PC-3 (cell line): ENCODE data around the gene USP20. TPM values are rescaled to one million over a fixed set of nuclear protein-coding genes. Genes with fewer than 3 reads are reported as not detected.

Source experiments
- ATAC-seq: fragments of 200-7000 bp; cut with Tn5 transposase; 2 replicates; pipeline ENCODE4 v1.9.1; 2020; ENCODE audit warnings: mild to moderate bottlenecking, moderate library complexity
- BruUV-seq: library from RNA; stranded (reverse); fragments of 400-500 nt; replicated peaks from 2 replicates; lab custom pipeline; 2021; lab: Mats Ljungman, UMichigan
- CTCF ChIA-PET: fragments of 300-600 bp; sonication (Branson Sonifier 250); formaldehyde crosslinking; loops from one replicate; lab custom pipeline; 2022; ENCODE audit warnings: antibody characterized with exemption; lab: Charles Lee
- POLR2A ChIA-PET: fragments of 300-600 bp; sonication (Branson Sonifier 250); formaldehyde crosslinking; loops from one replicate; lab custom pipeline; 2022; ENCODE audit warnings: antibody characterized with exemption; ENCODE audit not compliant: unreplicated experiment; lab: Charles Lee
- DNase-seq: peaks from one replicate; pipeline ENCODE4 v3.0.0-alpha.2; 2015
- H2AFZ ChIP-seq: fragments of 300-600 bp; sonication (generic); 2 replicates; pipeline ENCODE4 v1.6.0; 2016; ENCODE audit warnings: antibody characterized with exemption, low read length
- H3F3A ChIP-seq: fragments of 300-600 bp; sonication (generic); one replicate; pipeline ENCODE4 v1.6.0; 2017; ENCODE audit warnings: antibody characterized with exemption, low read length, control low read depth, mild to moderate bottlenecking; ENCODE audit not compliant: unreplicated experiment
- H3K27ac ChIP-seq: fragments of 300-600 bp; sonication (generic); 2 replicates; pipeline ENCODE4 v1.5.1; 2016; ENCODE audit warnings: mild to moderate bottlenecking, low read length
- H3K27me3 ChIP-seq: fragments of 300-600 bp; sonication (generic); 2 replicates; pipeline ENCODE4 v1.6.1; 2016; ENCODE audit warnings: low read length, mixed read lengths
- H3K36me3 ChIP-seq: fragments of 300-600 bp; sonication (generic); 2 replicates; pipeline ENCODE4 v1.6.1; 2016; ENCODE audit warnings: low read depth, mixed run types, low read length, mixed read lengths
- H3K4me1 ChIP-seq: fragments of 300-600 bp; sonication (generic); 2 replicates; pipeline ENCODE4 v1.5.1; 2016; ENCODE audit warnings: low read length; ENCODE audit not compliant: insufficient read depth
- H3K4me2 ChIP-seq: fragments of 300-600 bp; sonication (generic); 2 replicates; pipeline ENCODE4 v1.6.0; 2016; ENCODE audit warnings: low read length
- H3K4me3 ChIP-seq: fragments of 300-600 bp; sonication (generic); 2 replicates; pipeline ENCODE4 v1.5.1; 2016; ENCODE audit warnings: mild to moderate bottlenecking, low read length, mixed read lengths
- H3K79me2 ChIP-seq: fragments of 300-600 bp; sonication (generic); 2 replicates; pipeline ENCODE4 v1.6.1; 2017; ENCODE audit warnings: low read length, mixed read lengths
- H3K9ac ChIP-seq: fragments of 300-600 bp; sonication (generic); 2 replicates; pipeline ENCODE4 v1.6.0; 2016; ENCODE audit warnings: mild to moderate bottlenecking, low read length
- H3K9me2 ChIP-seq: fragments of 300-600 bp; sonication (generic); replicated peaks from 2 replicates; pipeline ENCODE4 v1.6.1; 2016; ENCODE audit warnings: mixed run types, low read length, mixed read lengths
- H3K9me3 ChIP-seq: fragments of 300-600 bp; sonication (generic); 2 replicates; pipeline ENCODE4 v1.6.1; 2016; ENCODE audit warnings: low read length, mixed read lengths
- H4K20me1 ChIP-seq: fragments of 300-600 bp; sonication (generic); 2 replicates; pipeline ENCODE4 v1.6.1; 2016; ENCODE audit warnings: low read length, mixed read lengths
- CTCF ChIP-seq: fragments of 300-600 bp; sonication (generic); conservative IDR thresholded peaks from 2 replicates; pipeline ENCODE4 v1.5.1; 2017; ENCODE audit warnings: antibody characterized with exemption, low read depth, mild to moderate bottlenecking, low read length
- EZH2 ChIP-seq: fragments of 300-600 bp; sonication (generic); IDR thresholded peaks from one replicate; pipeline ENCODE4 v1.6.1; 2017; ENCODE audit warnings: antibody characterized with exemption, mild to moderate bottlenecking, low read length; ENCODE audit not compliant: unreplicated experiment
- EZH2phosphoT487 ChIP-seq: fragments of 300-600 bp; sonication (generic); IDR thresholded peaks from 2 replicates; pipeline ENCODE4 v1.6.1; 2018; ENCODE audit warnings: mild to moderate bottlenecking, antibody characterized with exemption, low read length, borderline replicate concordance
- intact Hi-C: fragments of 100-400 bp; cut with micrococcal nuclease; formaldehyde crosslinking; loops from 2 replicates; pipeline ENCODE4 v1.9.0; 2023
- total RNA-seq: library from RNA; depleted of rRNA; stranded (reverse); fragments of >200 nt; gene quantifications from 2 replicates; pipeline ENCODE4 v1.2.3, GENCODE V29; 2014

USP20 gene
- total RNA-seq, 1 experiment from 2014 or later = 15.0 TPM

- DNase-seq = no peak
- no TSS peak for BruUV-seq
- H3K9me2 ChIP-seq = no peaks in the 10 kb centered on the region
- no peak for ATAC-seq
- H3K27ac ChIP-seq = no peak overlapping the region
- no peaks in the 10 kb centered on the region for H3K9me3 ChIP-seq
- H3K9ac ChIP-seq = no peak overlapping the region
- peaks cover 3% of the 10 kb centered on the region for H3K36me3 ChIP-seq
- no peak overlapping the region for H3K4me2 ChIP-seq
- H3K4me1 ChIP-seq = no peaks in the 10 kb centered on the region
- H4K20me1 ChIP-seq = no peaks in the 10 kb centered on the region
- ChIA-PET CTCF (no interaction called here), POLR2A (no interaction called here)
- H2AFZ ChIP-seq = no peak overlapping the region
- no peak overlapping the region for H3K4me3 ChIP-seq
- TF ChIP-seq EZH2phosphoT487 (no peak), CTCF (no peak), EZH2 (no peak)
- H3F3A ChIP-seq = no peaks in the 10 kb centered on the region
- no peaks in the 10 kb centered on the region for H3K27me3 ChIP-seq
- intact Hi-C loops = no loop called here
- no peaks in the 10 kb centered on the region for H3K79me2 ChIP-seq
Observed at GRCh38 chr9:129815278-129815677, 20.0 kb upstream of the USP20 start.

- TF ChIP-seq CTCF = no peak
- TF ChIP-seq EZH2phosphoT487 = no peak
- no peak for TF ChIP-seq EZH2
- H2AFZ ChIP-seq = no peak overlapping the region
- no peaks in the 10 kb centered on the region for H3K4me1 ChIP-seq
- peaks cover 5% of the 10 kb centered on the region for H3K36me3 ChIP-seq
- DNase-seq = no peak
- ATAC-seq = no peak
- no peaks in the 10 kb centered on the region for H3K79me2 ChIP-seq
- POLR2A ChIA-PET = no interaction called here
- no peak overlapping the region for H3K4me3 ChIP-seq
- intact Hi-C loops = no loop called here
- no peak overlapping the region for H3K9ac ChIP-seq
- no peaks in the 10 kb centered on the region for H3K9me3 ChIP-seq
- H3K4me2 ChIP-seq = no peak overlapping the region
- CTCF ChIA-PET = no interaction called here
- H3K27ac ChIP-seq = no peak overlapping the region
- H4K20me1 ChIP-seq = no peaks in the 10 kb centered on the region
- H3K27me3 ChIP-seq = no peaks in the 10 kb centered on the region
- no peaks in the 10 kb centered on the region for H3K9me2 ChIP-seq
- no peaks in the 10 kb centered on the region for H3F3A ChIP-seq
- BruUV-seq = no TSS peak
Observed at GRCh38 chr9:129816501-129817435, 18.5 kb upstream of the USP20 start.
